ENCODE data around the gene AP1G2. TPM values are rescaled to one million over a fixed set of nuclear protein-coding genes. Genes with fewer than 3 reads are reported as not detected.

The AP1G2 gene
- polyA plus RNA-seq, 1 donor (not counting 4 experiments of a cell fraction or from before 2014, with no cell fraction given): 119 TPM

DNA sequence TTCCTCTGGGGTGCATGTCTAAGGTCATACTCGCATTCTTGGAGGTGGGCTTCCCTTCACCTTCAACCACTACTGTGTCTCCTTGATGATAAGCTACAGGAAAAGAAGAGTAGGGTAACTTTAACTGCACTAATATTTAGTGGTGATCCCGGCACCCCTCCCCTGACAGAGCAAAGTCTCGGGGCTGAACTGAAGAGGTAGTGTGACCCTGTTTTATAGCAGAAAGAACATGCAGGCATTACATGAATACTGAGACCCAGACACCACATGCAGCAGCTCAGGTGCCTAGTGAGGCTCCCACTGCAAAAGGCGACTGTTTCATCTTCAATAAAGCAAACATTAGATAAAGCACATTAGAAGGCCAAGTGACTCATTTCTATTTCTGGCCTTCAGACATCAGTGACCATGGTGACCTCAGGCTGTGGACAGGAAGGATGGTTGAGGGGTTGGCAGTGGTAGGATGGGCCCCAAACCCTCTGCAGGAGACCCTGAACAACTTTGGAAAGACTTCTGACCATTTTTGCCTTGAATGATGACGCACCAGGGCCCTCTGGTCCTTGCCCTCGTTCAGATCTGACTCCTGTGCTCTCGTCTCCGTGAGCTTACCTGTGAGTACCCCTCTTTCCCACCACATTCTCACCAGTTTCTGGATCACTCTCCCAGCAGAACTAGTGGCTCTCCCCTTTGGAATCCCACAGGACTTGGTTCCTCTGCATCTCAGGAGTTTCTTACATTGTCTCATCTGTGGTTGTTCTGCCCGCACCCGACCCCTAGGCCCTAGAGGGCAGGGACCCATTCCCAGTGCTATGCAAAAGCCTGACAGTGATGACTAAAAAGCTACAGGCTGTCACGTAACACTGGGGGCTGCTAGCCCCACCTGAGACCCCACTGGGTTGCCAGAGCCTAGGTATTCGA, 34.8 kb upstream of the AP1G2 start:
- H3K79me2 ChIP-seq (ENCODE audit: control insufficient read depth, insufficient read depth, low read length): no peaks in the 10 kb centered on the region
- no peaks in the 10 kb centered on the region for H3K27me3 ChIP-seq (ENCODE audit: control insufficient read depth, extremely low read depth, insufficient read depth, low read length)
- H3K4me3 ChIP-seq (ENCODE audit: control insufficient read depth in 2 of 3, extremely low read depth in 1 of 3, insufficient read depth in 2 of 3, low read depth in 1 of 3, low read length in 3 of 3): no peak overlapping the region
- H3K4me1 ChIP-seq (ENCODE audit: control insufficient read depth, extremely low read depth, insufficient read depth, low read length): no peaks in the 10 kb centered on the region
- no peak for TF ChIP-seq EZH2 (IDR thresholded peaks at IDR 0.05; ENCODE audit: low read length)
- TF ChIP-seq, protein P1, sequence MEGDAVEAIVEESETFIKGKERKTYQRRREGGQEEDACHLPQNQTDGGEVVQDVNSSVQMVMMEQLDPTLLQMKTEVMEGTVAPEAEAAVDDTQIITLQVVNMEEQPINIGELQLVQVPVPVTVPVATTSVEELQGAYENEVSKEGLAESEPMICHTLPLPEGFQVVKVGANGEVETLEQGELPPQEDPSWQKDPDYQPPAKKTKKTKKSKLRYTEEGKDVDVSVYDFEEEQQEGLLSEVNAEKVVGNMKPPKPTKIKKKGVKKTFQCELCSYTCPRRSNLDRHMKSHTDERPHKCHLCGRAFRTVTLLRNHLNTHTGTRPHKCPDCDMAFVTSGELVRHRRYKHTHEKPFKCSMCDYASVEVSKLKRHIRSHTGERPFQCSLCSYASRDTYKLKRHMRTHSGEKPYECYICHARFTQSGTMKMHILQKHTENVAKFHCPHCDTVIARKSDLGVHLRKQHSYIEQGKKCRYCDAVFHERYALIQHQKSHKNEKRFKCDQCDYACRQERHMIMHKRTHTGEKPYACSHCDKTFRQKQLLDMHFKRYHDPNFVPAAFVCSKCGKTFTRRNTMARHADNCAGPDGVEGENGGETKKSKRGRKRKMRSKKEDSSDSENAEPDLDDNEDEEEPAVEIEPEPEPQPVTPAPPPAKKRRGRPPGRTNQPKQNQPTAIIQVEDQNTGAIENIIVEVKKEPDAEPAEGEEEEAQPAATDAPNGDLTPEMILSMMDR (optimal IDR thresholded peaks at IDR 0.05 in 1 of 3, IDR thresholded peaks at IDR 0.05 in 1 of 3, conservative IDR thresholded peaks at IDR 0.05 in 1 of 3; ENCODE audit: extremely low read depth in 1 of 3, insufficient read depth in 2 of 3, low read length in 3 of 3): no peak
- no peaks in the 10 kb centered on the region for H3K9me1 ChIP-seq (ENCODE audit: control insufficient read depth, extremely low read depth, insufficient read depth, low read length)
- H3K27ac ChIP-seq (ENCODE audit: control insufficient read depth, insufficient read depth, low read length): no peak overlapping the region
- no peaks in the 10 kb centered on the region for H3K36me3 ChIP-seq (ENCODE audit: control insufficient read depth in 2 of 2, extremely low read depth in 1 of 2, insufficient read depth in 2 of 2, low read length in 2 of 2)
- no peak overlapping the region for H2AFZ ChIP-seq (ENCODE audit: control insufficient read depth, low read length)
- FAIRE-seq (no peak), DNase-seq (ENCODE audit: low read depth, low spot score) (no peak)
- no peaks in the 10 kb centered on the region for H3K9me3 ChIP-seq (ENCODE audit: control insufficient read depth, low read depth, low read length)
- dilution Hi-C loops (cut with MboI; ENCODE audit: extremely low pct_ligation_motif_present, low sequenced_read_pairs): no loop called here
- H3K9ac ChIP-seq (ENCODE audit: control insufficient read depth, extremely low read depth, insufficient read depth, low read length): no peak overlapping the region
- no peaks in the 10 kb centered on the region for H4K20me1 ChIP-seq (ENCODE audit: control insufficient read depth, extremely low read depth, insufficient read depth, low read length)
- no peak overlapping the region for H3K4me2 ChIP-seq (ENCODE audit: control insufficient read depth, extremely low read depth, insufficient read depth, low read depth, low read length)

DNA sequence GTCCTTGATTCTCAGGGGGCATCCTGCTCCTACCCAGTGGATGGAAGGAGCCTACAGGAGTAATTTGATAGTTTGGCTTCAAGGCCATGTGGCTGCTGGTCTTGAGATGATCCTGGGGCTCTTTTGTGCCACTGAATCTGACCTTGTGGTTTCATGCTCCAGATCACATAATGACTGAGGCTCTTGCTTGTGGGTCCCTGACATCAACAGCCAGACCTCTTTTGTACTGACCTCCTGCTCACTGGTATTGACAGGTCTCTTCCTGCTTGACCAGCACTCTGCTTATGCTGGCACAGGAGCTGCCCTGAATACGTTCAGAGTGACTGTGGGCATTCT, 34.2 kb upstream of the AP1G2 start:
- Histone ChIP-seq H3K27me3 (ENCODE audit: control insufficient read depth, extremely low read depth, insufficient read depth, low read length) (no peaks in the 10 kb centered on the region), H4K20me1 (ENCODE audit: control insufficient read depth, extremely low read depth, insufficient read depth, low read length) (no peaks in the 10 kb centered on the region), H3K9me3 (ENCODE audit: control insufficient read depth, low read depth, low read length) (no peaks in the 10 kb centered on the region), H3K9me1 (ENCODE audit: control insufficient read depth, extremely low read depth, insufficient read depth, low read length) (no peaks in the 10 kb centered on the region), H3K36me3 (ENCODE audit: control insufficient read depth in 2 of 2, extremely low read depth in 1 of 2, insufficient read depth in 2 of 2, low read length in 2 of 2) (no peaks in the 10 kb centered on the region), H3K4me1 (ENCODE audit: control insufficient read depth, extremely low read depth, insufficient read depth, low read length) (no peaks in the 10 kb centered on the region), H3K27ac (ENCODE audit: control insufficient read depth, insufficient read depth, low read length) (no peak overlapping the region), H2AFZ (ENCODE audit: control insufficient read depth, low read length) (no peak overlapping the region), H3K79me2 (ENCODE audit: control insufficient read depth, insufficient read depth, low read length) (no peaks in the 10 kb centered on the region), H3K4me2 (ENCODE audit: control insufficient read depth, extremely low read depth, insufficient read depth, low read depth, low read length) (no peak overlapping the region), H3K4me3 (ENCODE audit: control insufficient read depth in 2 of 3, extremely low read depth in 1 of 3, insufficient read depth in 2 of 3, low read depth in 1 of 3, low read length in 3 of 3) (no peak overlapping the region), H3K9ac (ENCODE audit: control insufficient read depth, extremely low read depth, insufficient read depth, low read length) (no peak overlapping the region)
- no peak for FAIRE-seq
- TF ChIP-seq, protein P1 (optimal IDR thresholded peaks at IDR 0.05 in 1 of 3, IDR thresholded peaks at IDR 0.05 in 1 of 3, conservative IDR thresholded peaks at IDR 0.05 in 1 of 3; ENCODE audit: extremely low read depth in 1 of 3, insufficient read depth in 2 of 3, low read length in 3 of 3): no peak
- TF ChIP-seq EZH2 (IDR thresholded peaks at IDR 0.05; ENCODE audit: low read length): no peak
- DNase-seq (ENCODE audit: low read depth, low spot score): no peak
- dilution Hi-C loops (cut with MboI; ENCODE audit: extremely low pct_ligation_motif_present, low sequenced_read_pairs): no loop called here

Measured in keratinocyte (primary cell).